ENCODE data around the gene POLR1G.

POLR1G gene

GRCh38 chr19:45448887-45449299 is 42.4 kb downstream of the POLR1G start:
- no peak for DNase-seq

- DNase-seq, result no peak
These were observed 43.5 kb downstream of the POLR1G start for GRCh38 chr19:45450012-45450333.

- no peak for DNase-seq
These were observed 44.8 kb downstream of the POLR1G start for GRCh38 chr19:45451131-45451849.

GRCh38 chr19:45451850-45452387 is 45.5 kb downstream of the POLR1G start:
- no peak for DNase-seq

- peak; percentile 18 for DNase-seq
These were observed 49.5 kb downstream of the POLR1G start for GRCh38 chr19:45455707-45456499.

- DNase-seq, result no peak
These were observed 50.0 kb downstream of the POLR1G start for GRCh38 chr19:45456500-45456815.

- DNase-seq, result no peak
These were observed 51.3 kb downstream of the POLR1G start for GRCh38 chr19:45457776-45458175.

Measured in NCI-H1105 treated with DMSO at 0.1 percent for 48 hours (cell line).